Kidney (tissue), 14 donors: ENCODE measurements around the gene XCL2. TPM values are rescaled to one million over a fixed set of nuclear protein-coding genes. Genes with fewer than 3 reads are reported as not detected.

Source experiments
- DNase-seq, 5 donors: peaks; one replicate each; pipeline ENCODE4 v3.0.0-alpha.2; 2013 to 2020
- FAIRE-seq: peaks from 2 replicates; lab custom pipeline; 2012; peaks lifted over from hg19 to GRCh38; lab: Jason Lieb, UNC
- H3K27ac ChIP-seq, 2 donors: one replicate each; pipeline ENCODE4 v1.7.0; 2013; ENCODE audit warnings: low read depth in 2 of 2, low read length in 2 of 2, inconsistent platforms in 1 of 2
- H3K27me3 ChIP-seq: one replicate; pipeline ENCODE4 v1.7.1; 2013; ENCODE audit warnings: low read length, inconsistent platforms; ENCODE audit not compliant: control insufficient read depth, insufficient read depth
- H3K36me3 ChIP-seq, 3 donors: one replicate each; pipeline versions ENCODE4 v1.7.0 to v1.7.1; 2013; ENCODE audit warnings: low read length in 3 of 3, control low read depth in 1 of 3, inconsistent platforms in 1 of 3; ENCODE audit not compliant: insufficient read depth in 3 of 3, control insufficient read depth in 2 of 3
- H3K4me1 ChIP-seq, 3 donors: one replicate each; pipeline versions ENCODE4 v1.7.0 to v1.7.1; 2013; ENCODE audit warnings: low read length in 3 of 3, inconsistent platforms in 1 of 3, low read depth in 1 of 3; ENCODE audit not compliant: control insufficient read depth in 2 of 3, insufficient read depth in 2 of 3
- H3K4me3 ChIP-seq, 3 donors: one replicate each; pipeline versions ENCODE4 v1.7.0 to v1.8.1; 2013; ENCODE audit warnings: low read length in 3 of 3, control low read depth in 1 of 3, inconsistent platforms in 1 of 3
- H3K9ac ChIP-seq, 3 donors: one replicate each; pipeline versions ENCODE4 v1.7.0 to v1.7.1; 2013; ENCODE audit warnings: low read length in 3 of 3, control low read depth in 1 of 3, inconsistent platforms in 1 of 3
- H3K9me3 ChIP-seq, 3 donors: one replicate each; pipeline versions ENCODE4 v1.7.0 to v1.7.1; 2013; ENCODE audit warnings: low read length in 3 of 3, control low read depth in 1 of 3, inconsistent platforms in 1 of 3; ENCODE audit not compliant: control insufficient read depth in 2 of 3, insufficient read depth in 1 of 3
- intact Hi-C: fragments of 100-400 bp; cut with DNase I; formaldehyde crosslinking; loops from one replicate; pipeline ENCODE4 v1.11.1; 2022
- polyA plus RNA-seq: library from polyadenylated mRNA; stranded (reverse); fragments of 350-450 nt; fragmentation: Illumina TruSeq; extraction: RNeasy Lipid Tissue Mini Kit (QIAGEN cat#74804); gene quantifications from one replicate; pipeline ENCODE4 v1.2.3, GENCODE V29; 2014; ENCODE audit warnings: low read depth, low replicate concordance; ENCODE audit not compliant: insufficient read depth
- total RNA-seq: library from RNA; stranded (reverse); fragmentation: NEBNext Ultra II Directional; extraction: Animal tissue kit (Norgen Biotek cat#: 25700); gene quantifications from one replicate; pipeline ENCODE4 v1.2.1, GENCODE V29; 2021
- TF ChIP-seq, protein P1 (sequence below): IDR thresholded peaks from 3 replicates; pipeline ENCODE4 v1.5.1; 2012; ENCODE audit warnings: mild to moderate bottlenecking, moderate library complexity, borderline replicate concordance; ENCODE audit not compliant: insufficient read depth; ENCODE audit errors: extremely low read depth
- donor health status: control.
- donor health status: control.
- donor health status: control.
- donor health status: control.
- donor health status: control.
- donor health status: DM: yes; HTN: yes; CAD: no.
- donor health status: Normal renal cell carcinoma (clear cell type).

Gene XCL2
- total and polyA plus RNA-seq, 2 donors from 2014 or later: 1.6 TPM; not detected in 1

- no peak for FAIRE-seq
- DNase-seq: no peak
- H3K27me3 ChIP-seq: no peaks in the 10 kb centered on the region
- H3K27ac ChIP-seq: no peak overlapping the region
- H3K4me1 ChIP-seq: no peaks in the 10 kb centered on the region
- H3K9ac ChIP-seq: no peak overlapping the region
- intact Hi-C loops: no loop called here
- TF ChIP-seq, protein P1, sequence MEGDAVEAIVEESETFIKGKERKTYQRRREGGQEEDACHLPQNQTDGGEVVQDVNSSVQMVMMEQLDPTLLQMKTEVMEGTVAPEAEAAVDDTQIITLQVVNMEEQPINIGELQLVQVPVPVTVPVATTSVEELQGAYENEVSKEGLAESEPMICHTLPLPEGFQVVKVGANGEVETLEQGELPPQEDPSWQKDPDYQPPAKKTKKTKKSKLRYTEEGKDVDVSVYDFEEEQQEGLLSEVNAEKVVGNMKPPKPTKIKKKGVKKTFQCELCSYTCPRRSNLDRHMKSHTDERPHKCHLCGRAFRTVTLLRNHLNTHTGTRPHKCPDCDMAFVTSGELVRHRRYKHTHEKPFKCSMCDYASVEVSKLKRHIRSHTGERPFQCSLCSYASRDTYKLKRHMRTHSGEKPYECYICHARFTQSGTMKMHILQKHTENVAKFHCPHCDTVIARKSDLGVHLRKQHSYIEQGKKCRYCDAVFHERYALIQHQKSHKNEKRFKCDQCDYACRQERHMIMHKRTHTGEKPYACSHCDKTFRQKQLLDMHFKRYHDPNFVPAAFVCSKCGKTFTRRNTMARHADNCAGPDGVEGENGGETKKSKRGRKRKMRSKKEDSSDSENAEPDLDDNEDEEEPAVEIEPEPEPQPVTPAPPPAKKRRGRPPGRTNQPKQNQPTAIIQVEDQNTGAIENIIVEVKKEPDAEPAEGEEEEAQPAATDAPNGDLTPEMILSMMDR: no peak
- H3K9me3 ChIP-seq: no peaks in the 10 kb centered on the region
- H3K4me3 ChIP-seq: no peak overlapping the region
- no peaks in the 10 kb centered on the region for H3K36me3 ChIP-seq
Observed at GRCh38 chr1:168504064-168504837, 39.5 kb downstream of the XCL2 start.

GRCh38 chr1:168499688-168500049 lies 44.1 kb downstream of the XCL2 start:
- no peak overlapping the region for H3K9ac ChIP-seq
- DNase-seq (no peak), FAIRE-seq (no peak)
- intact Hi-C loops: no loop called here
- H3K27me3 ChIP-seq: no peaks in the 10 kb centered on the region
- no peak overlapping the region for H3K4me3 ChIP-seq
- no peaks in the 10 kb centered on the region for H3K9me3 ChIP-seq
- H3K36me3 ChIP-seq: no peaks in the 10 kb centered on the region
- no peaks in the 10 kb centered on the region for H3K4me1 ChIP-seq
- TF ChIP-seq, protein P1: no peak
- no peak overlapping the region for H3K27ac ChIP-seq

- TF ChIP-seq, protein P1: no peak
- H3K27me3 ChIP-seq: no peaks in the 10 kb centered on the region
- no peaks in the 10 kb centered on the region for H3K9me3 ChIP-seq
- no peaks in the 10 kb centered on the region for H3K4me1 ChIP-seq
- no peaks in the 10 kb centered on the region for H3K36me3 ChIP-seq
- DNase-seq (no peak), FAIRE-seq (no peak)
- no peak overlapping the region for H3K4me3 ChIP-seq
- H3K27ac ChIP-seq: no peak overlapping the region
- intact Hi-C loops: no loop called here
- H3K9ac ChIP-seq: no peak overlapping the region
Observed at GRCh38 chr1:168498956-168499687, 44.7 kb downstream of the XCL2 start.
